ENCODE data around the gene CALHM6. TPM values are rescaled to one million over a fixed set of nuclear protein-coding genes. Genes with fewer than 3 reads are reported as not detected.
"Not testable (repeated sequence)": the region's sequence is repeated elsewhere in the genome, so short reads cannot be mapped to it uniquely, and the experiment has no call there.

Gene CALHM6
- total RNA-seq, 1 experiment from 2014 or later: not detected

DNA sequence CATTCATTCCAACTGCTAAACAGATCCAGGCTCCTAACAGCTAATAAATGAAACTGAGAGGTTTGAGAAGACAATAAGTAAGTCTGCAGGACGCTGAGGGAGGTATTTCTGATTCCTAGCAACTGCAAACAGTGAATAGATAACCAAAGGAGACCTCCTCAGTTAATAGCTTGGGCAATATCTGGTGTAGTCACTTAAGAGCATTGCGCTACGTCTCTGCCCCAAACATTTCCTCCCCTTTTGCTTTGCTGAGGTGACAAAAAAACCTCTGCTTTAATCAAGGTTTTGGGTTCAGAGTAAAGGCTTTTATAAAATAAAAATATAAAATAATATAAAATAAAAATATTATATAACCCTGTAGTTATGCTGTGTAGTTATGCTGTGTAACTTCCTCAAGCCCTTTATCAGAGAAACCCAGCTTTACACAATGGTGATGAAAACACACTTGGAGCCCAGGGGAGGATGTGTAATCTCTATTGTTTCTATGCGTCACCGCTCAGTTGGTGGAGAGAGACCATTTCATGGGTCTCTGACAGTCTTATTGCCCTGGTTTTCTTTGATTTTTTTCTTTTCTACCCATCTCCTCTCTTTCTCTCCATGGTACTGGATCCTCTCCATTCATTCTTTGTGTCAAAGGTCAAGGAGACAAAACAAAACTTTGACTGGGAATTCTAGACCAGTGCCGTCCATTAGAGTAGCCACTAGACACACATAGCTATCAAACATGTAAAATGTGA is 31.3 kb downstream of the CALHM6 start:
- Histone ChIP-seq H3K9me3 (ENCODE audit: insufficient read depth, low read depth) (no peaks in the 10 kb centered on the region), H3K4me1 (replicated peaks; ENCODE audit: insufficient read depth) (no peaks in the 10 kb centered on the region), H3K79me2 (ENCODE audit: low read depth) (no peaks in the 10 kb centered on the region), H3F3A (ENCODE audit: insufficient read depth, low read depth) (no peaks in the 10 kb centered on the region), H3K27ac (no peak overlapping the region), H3K9me2 (ENCODE audit: insufficient read depth) (no peaks in the 10 kb centered on the region), H3K4me3 (no peak overlapping the region), H3K27me3 (ENCODE audit: insufficient read depth, low read depth) (no peaks in the 10 kb centered on the region), H2AFZ (no peak overlapping the region), H3K36me3 (ENCODE audit: low read depth) (no peaks in the 10 kb centered on the region), H4K20me1 (ENCODE audit: insufficient read depth) (no peaks in the 10 kb centered on the region), H3K4me2 (no peak overlapping the region)
- no peak for DNase-seq
- BruUV-seq (replicated peaks): no TSS peak
- no peak for TF ChIP-seq EZH2 (IDR thresholded peaks at IDR 0.05; ENCODE audit: low read depth)
- TF ChIP-seq, protein P1, sequence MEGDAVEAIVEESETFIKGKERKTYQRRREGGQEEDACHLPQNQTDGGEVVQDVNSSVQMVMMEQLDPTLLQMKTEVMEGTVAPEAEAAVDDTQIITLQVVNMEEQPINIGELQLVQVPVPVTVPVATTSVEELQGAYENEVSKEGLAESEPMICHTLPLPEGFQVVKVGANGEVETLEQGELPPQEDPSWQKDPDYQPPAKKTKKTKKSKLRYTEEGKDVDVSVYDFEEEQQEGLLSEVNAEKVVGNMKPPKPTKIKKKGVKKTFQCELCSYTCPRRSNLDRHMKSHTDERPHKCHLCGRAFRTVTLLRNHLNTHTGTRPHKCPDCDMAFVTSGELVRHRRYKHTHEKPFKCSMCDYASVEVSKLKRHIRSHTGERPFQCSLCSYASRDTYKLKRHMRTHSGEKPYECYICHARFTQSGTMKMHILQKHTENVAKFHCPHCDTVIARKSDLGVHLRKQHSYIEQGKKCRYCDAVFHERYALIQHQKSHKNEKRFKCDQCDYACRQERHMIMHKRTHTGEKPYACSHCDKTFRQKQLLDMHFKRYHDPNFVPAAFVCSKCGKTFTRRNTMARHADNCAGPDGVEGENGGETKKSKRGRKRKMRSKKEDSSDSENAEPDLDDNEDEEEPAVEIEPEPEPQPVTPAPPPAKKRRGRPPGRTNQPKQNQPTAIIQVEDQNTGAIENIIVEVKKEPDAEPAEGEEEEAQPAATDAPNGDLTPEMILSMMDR (conservative IDR thresholded peaks at IDR 0.05): no peak
- ChIA-PET POLR2A (ENCODE audit: unreplicated experiment) (no interaction called here), CTCF (no interaction called here)
- intact Hi-C loops (cut with micrococcal nuclease; ENCODE audit: unreplicated experiment): no loop called here

DNA sequence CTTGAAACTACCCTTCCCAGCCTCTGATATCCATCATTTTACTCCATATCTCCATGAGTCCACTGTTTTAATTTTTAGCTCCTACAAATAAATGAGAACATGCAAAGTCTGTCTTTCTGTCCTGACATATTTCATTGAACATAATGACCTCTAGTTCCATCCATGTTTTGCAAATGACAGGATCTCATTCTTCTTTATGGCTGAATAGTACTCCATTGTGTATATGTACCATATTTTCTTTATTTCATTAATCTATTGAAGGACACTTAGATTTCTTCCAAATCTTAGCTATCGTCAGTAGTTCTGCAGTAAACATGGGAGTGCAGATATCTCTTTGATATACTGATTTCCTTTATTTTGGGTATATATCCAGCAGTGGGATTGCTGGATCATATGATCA is 34.0 kb downstream of the CALHM6 start:
- H3K27ac ChIP-seq; CTCF ChIA-PET; H3K9me2 ChIP-seq (ENCODE audit: insufficient read depth); H3K9me3 ChIP-seq (ENCODE audit: insufficient read depth, low read depth); H3K4me3 ChIP-seq; H3K36me3 ChIP-seq (ENCODE audit: low read depth); H3F3A ChIP-seq (ENCODE audit: insufficient read depth, low read depth); H4K20me1 ChIP-seq (ENCODE audit: insufficient read depth); BruUV-seq (replicated peaks); H3K4me2 ChIP-seq; DNase-seq; POLR2A ChIA-PET (ENCODE audit: unreplicated experiment); H3K4me1 ChIP-seq (replicated peaks; ENCODE audit: insufficient read depth); intact Hi-C loops (cut with micrococcal nuclease; ENCODE audit: unreplicated experiment); H3K79me2 ChIP-seq (ENCODE audit: low read depth); H3K27me3 ChIP-seq (ENCODE audit: insufficient read depth, low read depth); H2AFZ ChIP-seq: not testable (repeated sequence)

DNA sequence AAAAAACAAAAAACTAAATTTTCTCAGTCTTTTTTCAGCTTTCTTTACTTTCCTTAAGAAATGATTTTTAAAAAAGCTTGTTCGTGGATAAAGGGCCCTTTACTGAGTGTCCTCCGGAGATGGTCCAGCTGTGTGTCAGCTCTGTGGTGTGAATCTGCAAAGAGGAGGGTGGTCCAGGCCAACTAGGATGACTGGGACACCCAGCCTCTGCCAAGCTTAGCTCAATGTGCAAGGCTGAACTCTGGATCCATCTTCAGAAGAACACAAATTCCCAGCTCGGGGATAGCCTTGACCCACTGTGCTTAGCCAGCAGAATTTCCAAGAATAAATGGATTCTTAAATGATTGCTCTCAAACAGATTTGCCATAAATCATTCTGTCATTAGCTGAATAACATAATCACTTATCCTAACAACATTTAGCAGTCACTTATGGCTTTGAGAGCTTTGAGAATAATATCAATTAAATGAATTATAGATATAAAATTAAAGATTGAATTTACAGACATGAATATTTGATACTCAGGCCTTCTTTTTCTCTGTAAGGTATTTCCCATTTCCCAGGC is 36.0 kb downstream of the CALHM6 start:
- BruUV-seq (replicated peaks): no TSS peak
- TF ChIP-seq, protein P1 (conservative IDR thresholded peaks at IDR 0.05): no peak

More for the DNA sequence above, 36.0 kb downstream of the CALHM6 start:
- DNase-seq: no peak
- 0 out of 2 replicates have a peak, but pooled peaks cover 8% of the 10 kb centered on the region for H3K4me1 ChIP-seq (replicated peaks; ENCODE audit: insufficient read depth)
- H3K27ac ChIP-seq: no peak overlapping the region
- no peaks in the 10 kb centered on the region for H3K36me3 ChIP-seq (ENCODE audit: low read depth)
- H3K9me2 ChIP-seq (ENCODE audit: insufficient read depth): no peaks in the 10 kb centered on the region
- ChIA-PET CTCF (no interaction called here), POLR2A (ENCODE audit: unreplicated experiment) (interaction anchor here (0.7 kb wide), 1 partner anchor 183 kb away, joined by 7 read pairs; no protein-coding TSS in a partner anchor)
- intact Hi-C loops (cut with micrococcal nuclease; ENCODE audit: unreplicated experiment): no loop called here
- H2AFZ ChIP-seq: no peak overlapping the region
- no peaks in the 10 kb centered on the region for H4K20me1 ChIP-seq (ENCODE audit: insufficient read depth)
- no peak overlapping the region for H3K4me3 ChIP-seq
- H3K9me3 ChIP-seq (ENCODE audit: insufficient read depth, low read depth): no peaks in the 10 kb centered on the region
- H3K79me2 ChIP-seq (ENCODE audit: low read depth): no peaks in the 10 kb centered on the region
- no peak overlapping the region for H3K4me2 ChIP-seq
- no peaks in the 10 kb centered on the region for H3K27me3 ChIP-seq (ENCODE audit: insufficient read depth, low read depth)
- no peaks in the 10 kb centered on the region for H3F3A ChIP-seq (ENCODE audit: insufficient read depth, low read depth)

Data from PC-9 (cell line).